Ascending aorta (tissue), 2 donors: ENCODE measurements around the gene CSRP2. TPM values are rescaled to one million over a fixed set of nuclear protein-coding genes. Genes with fewer than 3 reads are reported as not detected.

Experiments used
- DNase-seq, 2 donors: peaks; one replicate each; pipeline ENCODE4 v3.0.0-alpha.2; 2019; ENCODE audit warnings: low spot score in 2 of 2
- H3K27ac ChIP-seq, 2 donors: fragments of 200-600 bp; sonication (generic); one replicate each; pipeline ENCODE4 v1.5.1; 2016 to 2017; ENCODE audit warnings: mild to moderate bottlenecking in 1 of 2
- H3K27me3 ChIP-seq: fragments of 200-600 bp; sonication (generic); one replicate; pipeline ENCODE4 v1.5.1; 2017
- H3K36me3 ChIP-seq, 2 donors: fragments of 200-600 bp; sonication (generic); one replicate each; pipeline ENCODE4 v1.5.1; 2016
- H3K4me1 ChIP-seq, 2 donors: fragments of 200-600 bp; sonication (generic); one replicate each; pipeline ENCODE4 v1.5.1; 2016 to 2017; ENCODE audit warnings: mild to moderate bottlenecking in 1 of 2
- H3K4me3 ChIP-seq, 2 donors: fragments of 200-600 bp; sonication (generic); one replicate each; pipeline ENCODE4 v1.5.1; 2016 to 2017; ENCODE audit warnings: mild to moderate bottlenecking in 1 of 2
- H3K9me3 ChIP-seq, 2 donors: fragments of 200-600 bp; sonication (generic); one replicate each; pipeline ENCODE4 v1.5.1; 2016
- CTCF ChIP-seq, 3 experiments: fragments of 200-600 bp in 2 of 3; fragments of 450-650 bp in 1 of 3; sonication (generic) in 2 of 3; IDR thresholded peaks; one replicate each; pipeline ENCODE4 v1.5.1; 2016 to 2019; ENCODE audit warnings: antibody characterized with exemption in 3 of 3, mild to moderate bottlenecking in 1 of 3, moderate library complexity in 1 of 3
- intact Hi-C: fragments of 100-400 bp; cut with DNase I; formaldehyde crosslinking; loops from one replicate; pipeline ENCODE4 v1.15.1; 2023
- total RNA-seq: library from RNA; depleted of rRNA; stranded (reverse); fragments of >200 nt; gene quantifications from one replicate; pipeline ENCODE4 v1.1.0, GENCODE V29; 2016

CSRP2 gene
- total RNA-seq, 1 donor from 2014 or later, result 59.7 TPM

GRCh38 chr12:76856018-76856644, 22.7 kb downstream of the CSRP2 start:
- Histone ChIP-seq H3K4me3 (no peak overlapping the region), H3K9me3 (peaks cover 0 to 5% of the 10 kb centered on the region in 2 donors), H3K36me3 (peaks cover 15 to 50% of the 10 kb centered on the region in 2 donors), H3K27ac (no peak overlapping the region), H3K27me3 (no peaks in the 10 kb centered on the region), H3K4me1 (no peaks in the 10 kb centered on the region)
- TF ChIP-seq CTCF (IDR thresholded peaks at IDR 0.05), result no peak
- DNase-seq, result no peak
- intact Hi-C loops, result no loop called here

GRCh38 chr12:76855271-76855670, 23.5 kb downstream of the CSRP2 start:
- Histone ChIP-seq H3K27ac (no peak overlapping the region), H3K36me3 (peaks cover 22 to 55% of the 10 kb centered on the region in 2 donors), H3K4me1 (no peaks in the 10 kb centered on the region), H3K9me3 (peaks cover 0 to 5% of the 10 kb centered on the region in 2 donors), H3K27me3 (no peaks in the 10 kb centered on the region), H3K4me3 (no peak overlapping the region)
- intact Hi-C loops, result no loop called here
- DNase-seq, result no peak
- no peak for TF ChIP-seq CTCF (IDR thresholded peaks at IDR 0.05)

GRCh38 chr12:76852106-76852505, 26.7 kb downstream of the CSRP2 start:
- peaks cover 0 to 5% of the 10 kb centered on the region in 2 donors for H3K9me3 ChIP-seq
- H3K36me3 ChIP-seq, result peaks cover 28 to 50% of the 10 kb centered on the region in 2 donors
- no peak for DNase-seq
- H3K4me3 ChIP-seq, result no peak overlapping the region
- no peak for TF ChIP-seq CTCF (IDR thresholded peaks at IDR 0.05)
- H3K27me3 ChIP-seq, result no peaks in the 10 kb centered on the region
- H3K4me1 ChIP-seq, result no peaks in the 10 kb centered on the region
- H3K27ac ChIP-seq, result no peak overlapping the region
- intact Hi-C loops, result no loop called here

GRCh38 chr12:76848132-76848531, 30.7 kb downstream of the CSRP2 start:
- Histone ChIP-seq H3K27me3 (no peaks in the 10 kb centered on the region), H3K36me3 (peaks cover 17 to 43% of the 10 kb centered on the region in 2 donors), H3K9me3 (no peaks in the 10 kb centered on the region), H3K4me3 (no peak overlapping the region), H3K4me1 (no peaks in the 10 kb centered on the region), H3K27ac (no peak overlapping the region)
- no peak for DNase-seq
- intact Hi-C loops, result no loop called here
- no peak for TF ChIP-seq CTCF (IDR thresholded peaks at IDR 0.05)

- Histone ChIP-seq H3K4me1 (no peaks in the 10 kb centered on the region), H3K4me3 (no peak overlapping the region), H3K36me3 (peaks cover 19 to 49% of the 10 kb centered on the region in 2 donors), H3K27ac (no peak overlapping the region), H3K9me3 (no peaks in the 10 kb centered on the region), H3K27me3 (no peaks in the 10 kb centered on the region)
- TF ChIP-seq CTCF (IDR thresholded peaks at IDR 0.05), result no peak
- intact Hi-C loops, result no loop called here
- no peak for DNase-seq
These were observed 31.6 kb downstream of the CSRP2 start for GRCh38 chr12:76847260-76847659.
